AG09309 (cell line): Measurements from ENCODE around the gene SYNDIG1.

Experiments used
- DNase-seq: peaks from one replicate; pipeline ENCODE4 v3.0.0-alpha.2; 2010; ENCODE audit warnings: low read depth
- H3K4me3 ChIP-seq: 2 replicates; pipeline ENCODE4 v1.5.1; 2011; ENCODE audit warnings: mild to moderate bottlenecking, low read depth, low read length, moderate library complexity; ENCODE audit not compliant: control insufficient read depth
- CTCF ChIP-seq: IDR thresholded peaks from 2 replicates; pipeline ENCODE4 v1.5.1; 2011; ENCODE audit warnings: mild to moderate bottlenecking, low read depth, low read length, inconsistent platforms; ENCODE audit not compliant: insufficient read depth, control insufficient read depth; ENCODE audit errors: missing control alignments

The SYNDIG1 gene

GRCh38 chr20:24574307-24574706 lies 104.9 kb downstream of the SYNDIG1 start:
- no peak overlapping the region for H3K4me3 ChIP-seq
- TF ChIP-seq CTCF = no peak
- DNase-seq = no peak

GRCh38 chr20:24574797-24575196 lies 105.4 kb downstream of the SYNDIG1 start:
- DNase-seq = no peak
- H3K4me3 ChIP-seq = no peak overlapping the region
- no peak for TF ChIP-seq CTCF

GRCh38 chr20:24575811-24576210 lies 106.4 kb downstream of the SYNDIG1 start:
- H3K4me3 ChIP-seq = no peak overlapping the region
- no peak for DNase-seq
- no peak for TF ChIP-seq CTCF

DNA sequence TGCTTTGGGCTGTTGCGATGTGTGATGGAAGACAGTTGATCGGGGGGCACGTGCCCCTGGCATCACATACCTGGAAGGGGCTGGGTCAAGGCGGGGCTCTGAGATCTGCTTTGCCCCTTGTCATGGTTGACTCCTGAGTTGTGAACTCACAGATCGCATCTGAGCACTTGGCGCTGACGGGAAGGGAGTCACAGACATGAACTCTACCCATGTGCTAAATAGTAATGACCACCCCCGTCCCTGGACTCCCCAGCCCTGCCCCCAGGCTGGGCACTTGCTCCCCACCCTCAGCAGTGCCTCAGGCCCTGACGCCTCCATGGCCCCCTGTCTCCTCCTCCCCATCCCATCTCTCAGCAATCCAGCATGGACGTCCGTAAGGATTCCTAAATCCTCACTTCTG lies 107.0 kb downstream of the SYNDIG1 start:
- TF ChIP-seq CTCF = no peak
- no peak for DNase-seq
- no peak overlapping the region for H3K4me3 ChIP-seq

DNA sequence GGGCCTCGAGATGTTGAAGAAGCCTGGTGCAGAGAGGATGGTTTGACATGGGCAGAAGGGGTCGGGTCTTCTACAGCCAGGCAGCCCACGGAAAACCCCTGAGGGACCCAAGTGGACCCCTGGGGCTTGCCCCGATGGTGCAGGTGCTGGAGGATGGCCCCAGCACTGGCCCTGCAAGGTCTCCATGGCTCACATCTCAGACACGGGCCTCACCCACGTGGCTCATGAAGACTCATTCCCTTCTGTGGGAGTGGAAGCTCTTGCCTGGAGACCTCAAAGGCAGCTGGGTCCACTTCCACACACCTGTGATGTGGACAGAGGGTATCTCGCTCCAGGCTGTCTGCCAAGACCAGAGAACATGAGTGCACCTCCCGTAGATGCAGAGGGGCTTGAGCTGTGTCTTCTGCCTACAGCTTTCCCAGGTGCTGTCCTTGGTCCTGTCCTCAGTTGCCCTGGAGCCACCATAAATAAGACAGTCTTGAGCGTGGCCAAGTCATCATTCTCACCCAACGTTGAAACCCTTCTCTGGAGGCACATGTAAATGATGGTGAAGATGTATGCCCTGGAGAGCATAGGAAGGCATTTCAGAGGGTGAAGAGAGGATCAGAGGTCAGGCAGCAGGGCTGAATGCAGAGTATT lies 108.0 kb downstream of the SYNDIG1 start:
- H3K4me3 ChIP-seq = no peak overlapping the region
- TF ChIP-seq CTCF = no peak
- DNase-seq = no peak

GRCh38 chr20:24578567-24579415 lies 109.4 kb downstream of the SYNDIG1 start:
- H3K4me3 ChIP-seq = no peak overlapping the region
- no peak for DNase-seq
- no peak for TF ChIP-seq CTCF
